ENCODE measurements around the gene PKD2L1. TPM values are rescaled to one million over a fixed set of nuclear protein-coding genes. Genes with fewer than 3 reads are reported as not detected.

PKD2L1 gene
- total RNA-seq, 2 donors from 2014 or later = not detected

- no peak overlapping the region for H3K4me3 ChIP-seq
- no peaks in the 10 kb centered on the region for H3K9me3 ChIP-seq
- H3K36me3 ChIP-seq (replicated peaks in 1 of 2; ENCODE audit: insufficient read depth in 1 of 2, low read depth in 2 of 2) = no peaks in the 10 kb centered on the region
- WGBS, 2 donors = 37 to 54% methylated on average over 5 of the region's 5 CpGs
- TF ChIP-seq POLR2A (IDR thresholded peaks at IDR 0.05) = no peak
- no peak for TF ChIP-seq CTCF (IDR thresholded peaks at IDR 0.05)
- H3K27ac ChIP-seq = no peak overlapping the region
- no peaks in the 10 kb centered on the region for H3K27me3 ChIP-seq
- H3K4me1 ChIP-seq = no peaks in the 10 kb centered on the region
- intact Hi-C loops (cut with DNase I) = no loop called here
- ATAC-seq = no peak
- no peak for DNase-seq
Measured at GRCh38 chr10:100328198-100328597, 1.8 kb downstream of the PKD2L1 start.

- Histone ChIP-seq H3K9me3 (no peaks in the 10 kb centered on the region), H3K4me3 (no peak overlapping the region), H3K36me3 (replicated peaks in 1 of 2; ENCODE audit: insufficient read depth in 1 of 2, low read depth in 2 of 2) (no peaks in the 10 kb centered on the region), H3K4me1 (no peaks in the 10 kb centered on the region), H3K27me3 (no peaks in the 10 kb centered on the region), H3K27ac (no peak overlapping the region)
- no peak for ATAC-seq
- intact Hi-C loops (cut with DNase I) = no loop called here
- no peak for TF ChIP-seq POLR2A (IDR thresholded peaks at IDR 0.05)
- TF ChIP-seq CTCF (IDR thresholded peaks at IDR 0.05) = no peak
- no peak for DNase-seq
- 48 to 51% methylated on average over 3 of the region's 3 CpGs for WGBS, 2 donors
Measured at GRCh38 chr10:100327718-100328009, 2.4 kb downstream of the PKD2L1 start.

GRCh38 chr10:100327007-100327717, 2.9 kb downstream of the PKD2L1 start:
- TF ChIP-seq CTCF (IDR thresholded peaks at IDR 0.05) = no peak
- no peak for TF ChIP-seq POLR2A (IDR thresholded peaks at IDR 0.05)
- Histone ChIP-seq H3K27ac (no peak overlapping the region), H3K36me3 (replicated peaks in 1 of 2; ENCODE audit: insufficient read depth in 1 of 2, low read depth in 2 of 2) (no peaks in the 10 kb centered on the region), H3K4me3 (no peak overlapping the region), H3K4me1 (no peaks in the 10 kb centered on the region), H3K27me3 (no peaks in the 10 kb centered on the region), H3K9me3 (no peaks in the 10 kb centered on the region)
- DNase-seq (peak in 1 of 4 donors; percentile 38), ATAC-seq (no peak)
- WGBS, 2 donors = 46 to 47% methylated on average over 8 of the region's 8 CpGs
- intact Hi-C loops (cut with DNase I) = no loop called here

GRCh38 chr10:100325158-100325557, 4.9 kb downstream of the PKD2L1 start:
- Histone ChIP-seq H3K27me3 (no peaks in the 10 kb centered on the region), H3K4me3 (no peak overlapping the region), H3K9me3 (no peaks in the 10 kb centered on the region), H3K36me3 (replicated peaks in 1 of 2; ENCODE audit: insufficient read depth in 1 of 2, low read depth in 2 of 2) (no peaks in the 10 kb centered on the region), H3K27ac (no peak overlapping the region), H3K4me1 (no peaks in the 10 kb centered on the region)
- no peak for TF ChIP-seq POLR2A (IDR thresholded peaks at IDR 0.05)
- no peak for TF ChIP-seq CTCF (IDR thresholded peaks at IDR 0.05)
- 45 to 60% methylated on average over 7 of the region's 7 CpGs for WGBS, 2 donors
- ATAC-seq (no peak), DNase-seq (no peak)
- intact Hi-C loops (cut with DNase I) = no loop called here

- Histone ChIP-seq H3K4me1 (no peaks in the 10 kb centered on the region), H3K9me3 (no peaks in the 10 kb centered on the region), H3K36me3 (replicated peaks in 1 of 2; ENCODE audit: insufficient read depth in 1 of 2, low read depth in 2 of 2) (no peaks in the 10 kb centered on the region), H3K4me3 (no peak overlapping the region), H3K27me3 (no peaks in the 10 kb centered on the region), H3K27ac (no peak overlapping the region)
- 17 to 32% methylated on average over 1 of the region's 1 CpG for WGBS, 2 donors
- no peak for TF ChIP-seq POLR2A (IDR thresholded peaks at IDR 0.05)
- no peak for TF ChIP-seq CTCF (IDR thresholded peaks at IDR 0.05)
- ATAC-seq (no peak), DNase-seq (no peak)
- intact Hi-C loops (cut with DNase I) = no loop called here
Measured at GRCh38 chr10:100319707-100320402, 10.2 kb downstream of the PKD2L1 start.
